HG03175 (cell line): Measurements from ENCODE around the gene GLCCI1.

Experiments used
- ATAC-seq: cut with Tn5 transposase; IDR thresholded peaks from one replicate; pipeline ENCODE4 v1.9.1; 2021; ENCODE audit warnings: mild to moderate bottlenecking, moderate library complexity; ENCODE audit not compliant: unreplicated experiment

Gene GLCCI1

GRCh38 chr7:7968544-7969305 is at the start of gene GLCCI1:
Gene GLCCI1, plus strand, starts transcription at chr7:7968796. Its CDS starts 555 bp downstream, at chr7:7969351.
- peak; percentile 84 for ATAC-seq

DNA sequence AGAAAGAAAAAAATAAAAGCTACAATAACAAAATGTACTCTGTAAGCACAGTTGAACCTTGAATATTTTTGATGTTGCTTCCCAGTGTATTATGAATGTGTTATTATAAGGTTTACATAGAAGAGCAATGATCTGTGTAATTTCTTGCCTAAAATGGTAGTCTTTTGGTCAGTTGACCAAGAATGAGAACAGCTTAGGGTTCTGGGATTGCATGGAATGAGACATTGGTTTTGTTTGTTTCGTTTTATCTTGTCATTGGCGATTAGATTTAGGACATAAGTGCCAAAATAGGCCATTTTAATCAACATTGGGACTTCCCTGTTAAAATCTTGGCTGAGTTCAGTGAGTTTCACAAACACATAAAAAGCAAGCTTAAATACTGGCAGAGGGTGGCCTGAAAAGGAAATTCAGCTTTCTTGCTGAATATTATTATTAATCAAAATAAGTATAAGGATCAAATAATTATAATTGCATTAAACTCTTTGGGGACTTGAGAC is 49.1 kb upstream of the GLCCI1 start:
- ATAC-seq: no peak

GRCh38 chr7:7920056-7920455 is 48.5 kb upstream of the GLCCI1 start:
- no peak for ATAC-seq

DNA sequence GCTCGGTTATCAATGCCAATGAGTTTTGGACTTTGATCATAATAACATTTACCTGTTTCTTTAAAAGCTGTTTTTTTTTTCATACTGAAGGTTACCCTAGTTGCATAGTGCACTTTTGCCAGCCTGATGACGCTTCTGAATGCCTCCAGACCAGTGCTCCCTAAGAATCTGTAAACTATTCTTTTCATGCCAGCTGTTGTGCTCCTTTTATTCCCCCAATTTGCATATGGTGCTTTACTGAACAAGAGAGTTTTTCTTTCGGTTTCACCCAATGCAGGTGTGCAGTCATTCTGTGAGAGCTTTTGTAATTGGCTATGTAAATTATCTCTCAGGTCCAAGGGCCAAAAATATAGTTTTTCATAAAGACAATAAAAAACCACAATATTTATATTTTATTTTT is 48.1 kb upstream of the GLCCI1 start:
- peak; percentile 98 for ATAC-seq

- ATAC-seq: no peak
Measured at GRCh38 chr7:7921830-7922229, 46.8 kb upstream of the GLCCI1 start.

- no peak for ATAC-seq
Measured at GRCh38 chr7:7922684-7923385, 45.8 kb upstream of the GLCCI1 start.

DNA sequence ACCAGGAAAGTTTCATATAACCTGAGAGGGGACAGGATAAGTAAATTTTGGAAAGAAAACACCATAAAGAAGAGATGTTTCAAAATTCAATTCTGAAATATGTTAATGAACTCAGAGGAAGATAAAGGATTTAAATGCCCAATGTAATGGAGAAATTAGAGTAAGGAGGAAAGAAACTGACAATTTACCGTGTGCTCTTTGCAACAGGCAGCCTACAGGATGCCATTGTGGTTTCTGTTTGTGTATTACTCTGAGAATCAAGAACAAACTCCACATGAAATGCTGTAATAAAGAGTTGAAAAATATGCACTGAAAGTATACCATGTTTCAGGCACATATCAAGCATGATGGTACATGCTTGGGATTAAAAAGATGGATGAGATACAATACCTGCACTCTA is 44.8 kb upstream of the GLCCI1 start:
- no peak for ATAC-seq

DNA sequence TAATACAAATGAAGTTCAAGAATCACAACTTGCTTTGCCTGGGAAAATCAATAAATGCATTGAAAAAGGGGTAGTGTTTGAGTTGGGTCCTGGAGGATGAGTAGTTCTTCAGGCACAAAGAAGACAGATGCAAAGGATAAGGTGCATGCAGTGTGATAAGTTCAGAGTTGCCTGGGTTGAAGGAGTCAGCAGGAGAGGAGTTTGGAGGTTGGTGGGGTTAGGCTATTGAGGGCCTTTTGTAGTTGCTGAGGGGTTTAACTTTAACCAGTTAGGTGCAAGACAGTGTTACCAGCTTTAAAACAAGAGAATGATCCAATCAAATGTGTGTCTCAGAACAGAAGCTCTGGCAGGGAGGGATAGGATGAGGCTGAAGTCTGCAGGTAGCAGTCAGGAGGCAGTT is 44.3 kb upstream of the GLCCI1 start:
- ATAC-seq: no peak

GRCh38 chr7:7931626-7932025 is 37.0 kb upstream of the GLCCI1 start:
- ATAC-seq: no peak

- ATAC-seq: no peak
Measured at GRCh38 chr7:7932553-7932952, 36.0 kb upstream of the GLCCI1 start.

GRCh38 chr7:7933915-7934526 is 34.6 kb upstream of the GLCCI1 start:
- no peak for ATAC-seq

- ATAC-seq: no peak
Measured at GRCh38 chr7:7934945-7935344, 33.7 kb upstream of the GLCCI1 start.

DNA sequence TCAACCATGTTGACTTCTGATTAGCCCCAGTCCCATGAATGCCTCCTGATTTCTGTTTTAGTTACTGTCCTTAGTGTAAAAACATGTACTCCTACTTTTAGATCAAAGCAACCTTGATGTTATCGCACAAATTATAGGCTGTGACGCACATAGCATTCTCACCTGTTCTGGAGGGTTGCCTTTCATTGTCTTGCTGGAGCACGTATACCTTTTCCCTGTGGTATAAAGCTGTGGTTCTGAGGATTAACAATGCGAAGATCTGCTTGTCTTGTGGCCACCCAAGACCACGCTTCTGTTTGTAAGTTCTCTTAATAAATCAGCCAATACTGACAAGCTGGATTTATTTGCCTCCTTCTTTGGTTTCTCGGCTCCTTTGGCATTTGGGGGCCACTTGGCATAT is 30.1 kb upstream of the GLCCI1 start:
- ATAC-seq: no peak

DNA sequence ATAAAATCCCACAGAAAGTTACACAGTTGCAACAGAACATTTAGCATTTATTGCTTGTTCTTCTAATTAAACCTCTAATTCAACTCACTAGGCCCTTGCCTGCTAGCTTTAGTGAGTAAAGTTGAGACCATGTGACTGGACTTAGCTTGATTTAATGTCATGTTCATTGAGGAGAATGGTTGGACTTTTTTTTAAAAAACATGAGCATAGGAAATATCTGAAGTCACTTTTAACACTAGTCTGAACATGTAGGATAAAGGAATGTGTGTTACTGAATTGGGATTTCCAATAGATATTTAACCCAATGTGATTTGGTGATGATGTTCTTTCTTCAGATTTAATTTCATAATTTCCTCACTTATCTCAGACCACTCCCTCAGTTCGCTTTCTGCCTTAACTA is 24.6 kb upstream of the GLCCI1 start:
- no peak for ATAC-seq

GRCh38 chr7:7944619-7945282 is 23.8 kb upstream of the GLCCI1 start:
- peak; percentile 90 for ATAC-seq

GRCh38 chr7:7946486-7946885 is 22.1 kb upstream of the GLCCI1 start:
- no peak for ATAC-seq

DNA sequence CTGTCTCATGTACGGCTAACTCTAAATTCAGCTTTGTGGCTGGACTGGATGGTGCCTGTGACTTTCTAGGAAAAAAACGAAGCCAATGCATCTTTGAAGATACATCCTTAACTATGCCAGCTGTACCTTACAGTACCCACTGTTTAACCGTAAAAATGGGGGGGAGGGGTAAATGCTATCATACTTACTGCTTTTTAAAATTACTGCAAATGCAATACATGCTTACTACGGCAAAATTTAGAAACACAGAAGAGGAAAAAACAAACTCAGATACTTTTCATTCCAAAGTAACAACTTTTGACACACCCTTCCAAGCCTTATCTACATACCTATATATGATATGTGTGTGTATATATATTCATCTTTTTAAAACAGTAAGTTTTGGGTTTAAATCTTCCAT is 20.4 kb upstream of the GLCCI1 start:
- no peak for ATAC-seq

- ATAC-seq: no peak
Measured at GRCh38 chr7:7953806-7954205, 14.8 kb upstream of the GLCCI1 start.

- ATAC-seq: no peak
Measured at GRCh38 chr7:7956531-7957128, 12.0 kb upstream of the GLCCI1 start.

DNA sequence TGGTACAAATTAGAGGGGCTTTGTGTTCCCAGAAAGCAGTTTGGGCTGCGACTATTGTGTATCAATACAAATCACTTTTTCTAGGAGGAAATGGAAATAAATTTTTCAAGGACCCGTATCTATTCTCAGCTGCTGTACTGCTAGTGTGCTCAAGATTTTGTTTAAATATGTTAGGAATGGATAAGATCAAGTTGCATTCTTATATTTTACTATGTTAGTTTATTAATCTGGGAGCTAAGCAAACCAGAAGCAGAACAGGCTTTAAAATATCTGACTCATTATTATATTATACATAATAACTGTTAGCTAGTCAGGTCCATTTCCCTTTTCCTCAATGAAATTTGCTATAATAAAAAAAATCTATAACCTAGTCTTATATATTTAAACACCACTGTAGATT is 11.1 kb upstream of the GLCCI1 start:
- ATAC-seq: no peak
